Measurements from ENCODE around the gene SLC38A11.

GRCh38 chr2:164972216-164972615, 16.9 kb upstream of the SLC38A11 start:
- TF ChIP-seq CTCF (IDR thresholded peaks at IDR 0.05) (no peak), POLR2A (IDR thresholded peaks at IDR 0.05) (no peak), EP300 (IDR thresholded peaks at IDR 0.05; ENCODE audit: low read depth) (no peak), POLR2AphosphoS5 (IDR thresholded peaks at IDR 0.05) (no peak)
